AG09309 (cell line): ENCODE data around the gene AAK1.

ENCODE experiments used
- DNase-seq: peaks from one replicate; pipeline ENCODE4 v3.0.0-alpha.2; 2010; ENCODE audit warnings: low read depth
- H3K4me3 ChIP-seq: 2 replicates; pipeline ENCODE4 v1.5.1; 2011; ENCODE audit warnings: mild to moderate bottlenecking, low read depth, low read length, moderate library complexity; ENCODE audit not compliant: control insufficient read depth
- TF ChIP-seq, protein P1 (sequence below): IDR thresholded peaks from 2 replicates; pipeline ENCODE4 v1.5.1; 2011; ENCODE audit warnings: mild to moderate bottlenecking, low read depth, low read length, inconsistent platforms; ENCODE audit not compliant: insufficient read depth, control insufficient read depth; ENCODE audit errors: missing control alignments

The AAK1 gene

DNA sequence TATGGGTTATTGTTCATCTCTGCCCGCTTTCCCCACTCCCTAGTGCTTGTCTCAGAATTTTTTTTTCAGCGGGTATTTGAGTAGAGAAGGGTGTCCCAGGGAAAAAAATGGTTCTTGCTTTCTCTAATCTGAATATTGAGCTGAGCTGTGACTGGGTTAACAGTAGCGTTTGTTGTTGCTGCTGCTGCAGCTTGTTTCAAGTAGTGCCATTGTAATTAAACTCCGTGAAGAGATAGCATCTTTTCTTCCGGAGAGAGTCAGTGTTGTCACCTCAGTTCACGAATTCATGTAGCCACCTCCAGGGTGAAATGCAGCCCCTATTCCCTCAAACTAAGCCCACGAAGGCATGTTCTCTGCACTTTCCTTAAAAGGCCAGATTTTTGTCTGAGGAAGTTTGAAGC is 1.5 kb upstream of the AAK1 start:
- TF ChIP-seq, protein P1, sequence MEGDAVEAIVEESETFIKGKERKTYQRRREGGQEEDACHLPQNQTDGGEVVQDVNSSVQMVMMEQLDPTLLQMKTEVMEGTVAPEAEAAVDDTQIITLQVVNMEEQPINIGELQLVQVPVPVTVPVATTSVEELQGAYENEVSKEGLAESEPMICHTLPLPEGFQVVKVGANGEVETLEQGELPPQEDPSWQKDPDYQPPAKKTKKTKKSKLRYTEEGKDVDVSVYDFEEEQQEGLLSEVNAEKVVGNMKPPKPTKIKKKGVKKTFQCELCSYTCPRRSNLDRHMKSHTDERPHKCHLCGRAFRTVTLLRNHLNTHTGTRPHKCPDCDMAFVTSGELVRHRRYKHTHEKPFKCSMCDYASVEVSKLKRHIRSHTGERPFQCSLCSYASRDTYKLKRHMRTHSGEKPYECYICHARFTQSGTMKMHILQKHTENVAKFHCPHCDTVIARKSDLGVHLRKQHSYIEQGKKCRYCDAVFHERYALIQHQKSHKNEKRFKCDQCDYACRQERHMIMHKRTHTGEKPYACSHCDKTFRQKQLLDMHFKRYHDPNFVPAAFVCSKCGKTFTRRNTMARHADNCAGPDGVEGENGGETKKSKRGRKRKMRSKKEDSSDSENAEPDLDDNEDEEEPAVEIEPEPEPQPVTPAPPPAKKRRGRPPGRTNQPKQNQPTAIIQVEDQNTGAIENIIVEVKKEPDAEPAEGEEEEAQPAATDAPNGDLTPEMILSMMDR: no peak
- DNase-seq: no peak
- peak overlapping the region; percentile 91 for H3K4me3 ChIP-seq

DNA sequence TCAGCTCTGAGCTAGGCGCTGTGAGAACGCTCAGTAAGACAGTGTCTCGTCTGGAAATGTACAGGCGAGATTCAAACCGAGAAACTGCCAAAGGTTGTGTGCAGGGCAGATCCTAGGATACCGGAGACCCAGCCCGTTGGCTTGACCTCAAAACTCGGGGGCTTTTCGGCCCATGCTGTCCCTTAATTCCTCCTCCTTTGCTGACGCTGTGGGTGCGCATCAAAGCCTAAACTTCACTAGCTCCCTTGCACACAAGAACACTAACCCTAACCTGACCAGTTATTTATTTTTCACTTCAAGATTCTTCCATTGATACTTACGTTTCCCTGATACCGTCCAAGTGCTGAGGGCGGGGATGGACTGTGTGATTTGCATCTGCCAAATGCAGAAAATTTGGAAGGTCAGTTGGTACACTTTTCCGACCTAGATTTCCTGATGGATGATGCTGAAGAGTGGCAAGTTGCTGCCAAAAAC is 1.0 kb upstream of the AAK1 start:
- H3K4me3 ChIP-seq: peak overlapping the region; percentile 91
- no peak for DNase-seq
- TF ChIP-seq, protein P1: no peak

DNA sequence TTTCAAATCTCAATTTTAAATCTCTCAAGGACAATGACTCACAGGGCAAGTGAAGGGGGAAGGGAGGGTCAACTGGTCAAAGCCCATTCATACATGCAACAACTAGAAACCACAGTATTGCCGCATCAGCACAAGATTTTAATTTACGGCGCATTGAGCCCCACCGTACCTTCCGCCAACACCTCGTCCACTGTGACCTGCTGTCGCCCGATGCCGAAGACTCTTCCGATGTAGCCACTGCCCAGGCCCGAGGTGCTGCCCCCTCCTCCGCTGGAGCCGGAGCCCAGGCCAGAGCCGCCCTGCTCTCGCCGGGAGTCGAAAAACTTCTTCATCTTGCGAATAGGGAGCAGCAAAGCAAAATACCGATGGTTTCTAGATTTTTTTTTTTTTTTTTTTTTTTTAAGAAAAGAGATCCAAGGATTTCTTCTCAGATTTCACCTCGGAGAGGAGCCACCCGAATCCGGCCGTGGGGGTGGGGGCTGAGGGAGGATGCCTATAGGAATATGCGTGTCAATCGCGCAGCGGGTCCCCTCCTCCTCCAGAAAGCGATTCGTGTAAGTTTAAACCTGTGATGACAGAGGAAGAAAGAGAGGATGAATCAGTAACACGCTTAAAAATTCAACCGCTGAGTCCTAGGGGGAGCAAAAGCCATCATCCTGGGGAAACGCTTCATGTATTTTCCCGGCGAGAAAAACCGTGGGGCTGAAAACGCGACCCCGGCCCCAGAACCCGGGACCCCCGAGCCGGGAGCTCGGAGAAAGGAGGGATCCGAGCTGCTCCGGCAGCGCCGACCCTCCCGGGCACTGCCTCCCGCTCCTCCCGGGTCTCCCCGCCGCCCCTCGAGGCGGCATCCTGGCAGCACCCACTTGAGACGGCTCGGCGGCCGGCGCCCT is 584 bp downstream of the AAK1 start:
- peak; percentile 40 for DNase-seq

DNA sequence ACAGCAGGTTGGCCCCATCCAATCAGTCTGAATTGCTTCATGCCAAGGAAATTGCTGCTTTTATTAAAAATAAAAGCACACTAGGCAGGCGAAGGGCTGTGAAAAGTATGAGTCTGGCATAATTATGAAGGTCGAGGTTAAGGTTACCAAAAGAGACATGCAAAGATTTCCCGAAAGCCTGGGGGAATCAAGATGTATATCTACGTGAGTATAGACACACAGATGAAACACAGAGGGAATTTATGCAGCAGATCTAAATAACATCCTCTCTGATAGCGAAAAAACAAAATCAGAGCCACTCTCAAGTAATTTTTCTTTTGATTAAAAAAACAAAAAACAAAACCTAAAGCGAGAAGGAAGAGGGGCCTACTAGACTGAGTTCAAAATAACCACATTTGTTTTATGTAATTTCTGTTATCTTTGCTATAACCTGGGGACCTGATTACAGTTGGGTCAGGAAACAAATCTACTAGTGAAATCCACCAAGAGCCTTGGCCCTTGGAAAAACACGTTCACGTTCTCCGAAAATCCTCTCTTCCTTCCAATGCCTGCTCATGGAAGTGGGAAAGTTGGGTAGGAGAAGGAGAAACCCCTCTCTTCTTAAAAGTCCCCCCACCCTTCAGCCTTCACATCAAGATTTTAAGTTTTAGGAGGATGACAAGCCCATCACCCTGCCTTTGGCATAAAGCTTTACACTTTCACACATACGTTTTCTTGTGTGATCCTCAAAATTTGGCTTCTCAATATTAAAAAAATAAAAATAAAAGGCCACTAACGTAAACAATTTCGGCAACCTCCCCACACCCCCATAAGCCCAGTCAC is 1.4 kb downstream of the AAK1 start:
- peak overlapping the region; percentile 91 for H3K4me3 ChIP-seq
- TF ChIP-seq, protein P1: no peak
- DNase-seq: no peak

More for the DNA sequence above, 584 bp downstream of the AAK1 start:
- peak overlapping the region; percentile 91 for H3K4me3 ChIP-seq
- TF ChIP-seq, protein P1: no peak

DNA sequence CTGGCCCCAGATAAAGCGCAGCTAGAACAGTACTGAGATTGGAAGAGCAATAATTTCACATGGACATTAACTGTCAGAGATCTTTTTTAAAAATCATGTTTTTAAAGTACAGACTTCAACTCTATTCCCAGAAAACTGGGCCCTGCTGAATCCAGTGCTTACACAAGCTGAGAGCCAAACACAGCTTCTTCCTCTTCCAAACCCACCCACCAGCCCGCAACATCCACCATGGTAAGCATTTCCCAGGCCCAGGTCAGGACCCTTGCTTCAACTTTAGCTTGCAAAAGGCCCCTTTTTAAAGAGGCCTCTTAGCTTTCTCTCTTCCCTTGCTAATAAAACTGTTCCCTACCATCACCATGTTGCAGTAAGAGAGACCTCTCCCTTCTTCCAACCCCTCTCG is 2.1 kb downstream of the AAK1 start:
- H3K4me3 ChIP-seq: peak overlapping the region; percentile 91
- DNase-seq: no peak
- TF ChIP-seq, protein P1: no peak

DNA sequence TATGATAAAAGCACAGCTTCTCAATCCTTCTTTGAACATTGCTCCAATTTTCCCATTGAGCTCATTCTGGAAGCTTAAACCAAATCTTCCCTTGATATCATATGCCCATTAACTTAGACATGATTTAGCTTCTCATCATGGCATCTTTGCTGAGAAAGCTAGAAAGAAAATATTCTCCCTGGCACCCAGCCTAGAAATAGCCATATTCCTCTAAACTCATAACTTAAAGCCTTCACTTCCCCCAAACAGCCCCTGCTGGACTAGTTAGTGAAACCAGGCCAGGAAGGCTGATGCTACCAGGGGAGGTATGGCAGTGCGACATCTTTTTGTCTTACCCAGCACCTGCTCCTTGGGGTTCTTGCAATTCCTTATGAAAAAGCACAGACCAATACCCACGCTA is 4.3 kb downstream of the AAK1 start:
- no peak overlapping the region for H3K4me3 ChIP-seq
- TF ChIP-seq, protein P1: no peak
- DNase-seq: no peak
